Measurements from ENCODE around the gene OBP2A. TPM values are rescaled to one million over a fixed set of nuclear protein-coding genes. Genes with fewer than 3 reads are reported as not detected.

Gene OBP2A
- total and polyA plus RNA-seq, 2 donors (not counting 1 experiment from before 2014, with no cell fraction given): not detected

DNA sequence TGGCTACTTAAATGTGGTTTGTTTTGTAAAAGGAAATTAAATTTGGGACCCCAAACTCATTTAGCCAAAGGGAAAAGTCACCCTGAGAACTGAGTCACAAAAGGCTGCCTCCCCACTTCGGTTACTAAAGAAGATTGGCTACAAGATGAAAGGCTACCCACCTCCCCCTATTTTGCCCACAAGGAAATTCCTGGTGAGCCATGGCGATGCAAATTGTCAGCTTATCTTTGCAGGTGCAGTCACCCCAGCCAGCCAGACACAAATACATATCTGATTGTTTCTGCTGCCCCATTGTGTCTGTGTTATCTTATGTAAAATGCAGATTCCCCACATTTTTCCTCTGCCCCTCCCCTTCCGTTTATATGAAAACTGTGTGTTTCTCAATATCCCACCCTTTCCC lies 24.5 kb downstream of the OBP2A start:
- H3K27me3 Mint-ChIP-seq: peaks cover 8% of the 10 kb centered on the region
- Histone ChIP-seq H3K36me3 (replicated peaks in 1 of 2; ENCODE audit: control extremely low read depth in 1 of 2, control insufficient read depth in 1 of 2, extremely low read depth in 1 of 2, insufficient read depth in 2 of 2, low read length in 1 of 2) (no peaks in the 10 kb centered on the region), H3K27me3 (replicated peaks in 1 of 4; ENCODE audit: control extremely low read depth in 1 of 4, control insufficient read depth in 3 of 4, insufficient read depth in 4 of 4, low read length in 3 of 4) (peaks cover 0 to 2% (median 0%) of the 10 kb centered on the region in 4 experiments), H3K79me2 (ENCODE audit: control insufficient read depth, insufficient read depth, low read length) (no peaks in the 10 kb centered on the region), H3K4me1 (ENCODE audit: control insufficient read depth in 2 of 2, insufficient read depth in 2 of 2, low read length in 2 of 2) (no peaks in the 10 kb centered on the region), H3K4me3 (ENCODE audit: control extremely low read depth in 1 of 5, extremely low read depth in 1 of 5, insufficient read depth in 1 of 5, low read depth in 2 of 5, low read length in 4 of 5) (no peak overlapping the region), H3K9me3 (ENCODE audit: control extremely low read depth in 1 of 3, control insufficient read depth in 2 of 3, insufficient read depth in 1 of 3, low read length in 2 of 3) (peaks cover 0 to 4% (median 0%) of the 10 kb centered on the region in 3 donors), H2AFZ (ENCODE audit: insufficient read depth, low read depth, low read length, poor library complexity, severe bottlenecking) (no peak overlapping the region), H4K20me1 (ENCODE audit: control insufficient read depth, insufficient read depth, low read length, poor library complexity, severe bottlenecking) (no peaks in the 10 kb centered on the region), H3K4me2 (replicated peaks; ENCODE audit: low read depth, low read length, poor library complexity, severe bottlenecking) (no peak overlapping the region), H3K27ac (ENCODE audit: low read length in 2 of 2) (no peak overlapping the region), H3K9ac (ENCODE audit: low read length) (no peak overlapping the region)
- 72% methylated on average over 2 of the region's 3 CpGs for WGBS (ENCODE audit: insufficient coverage)
- ATAC-seq (ENCODE audit: low read depth) (no peak), DNase-seq (no peak)
- H3K4me1 Mint-ChIP-seq: no peaks in the 10 kb centered on the region
- intact Hi-C loops (cut with micrococcal nuclease): no loop called here
- H3K9me3 Mint-ChIP-seq (ENCODE audit: insufficient read depth): peaks cover 4% of the 10 kb centered on the region
- H3K27ac Mint-ChIP-seq: no peak overlapping the region
- ChIA-PET POLR2A (no interaction called here), CTCF (no interaction called here)
- no peak overlapping the region for H3K4me3 Mint-ChIP-seq
- TF ChIP-seq, protein P1, sequence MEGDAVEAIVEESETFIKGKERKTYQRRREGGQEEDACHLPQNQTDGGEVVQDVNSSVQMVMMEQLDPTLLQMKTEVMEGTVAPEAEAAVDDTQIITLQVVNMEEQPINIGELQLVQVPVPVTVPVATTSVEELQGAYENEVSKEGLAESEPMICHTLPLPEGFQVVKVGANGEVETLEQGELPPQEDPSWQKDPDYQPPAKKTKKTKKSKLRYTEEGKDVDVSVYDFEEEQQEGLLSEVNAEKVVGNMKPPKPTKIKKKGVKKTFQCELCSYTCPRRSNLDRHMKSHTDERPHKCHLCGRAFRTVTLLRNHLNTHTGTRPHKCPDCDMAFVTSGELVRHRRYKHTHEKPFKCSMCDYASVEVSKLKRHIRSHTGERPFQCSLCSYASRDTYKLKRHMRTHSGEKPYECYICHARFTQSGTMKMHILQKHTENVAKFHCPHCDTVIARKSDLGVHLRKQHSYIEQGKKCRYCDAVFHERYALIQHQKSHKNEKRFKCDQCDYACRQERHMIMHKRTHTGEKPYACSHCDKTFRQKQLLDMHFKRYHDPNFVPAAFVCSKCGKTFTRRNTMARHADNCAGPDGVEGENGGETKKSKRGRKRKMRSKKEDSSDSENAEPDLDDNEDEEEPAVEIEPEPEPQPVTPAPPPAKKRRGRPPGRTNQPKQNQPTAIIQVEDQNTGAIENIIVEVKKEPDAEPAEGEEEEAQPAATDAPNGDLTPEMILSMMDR (IDR thresholded peaks at IDR 0.05): no peak
- TF ChIP-seq EZH2 (IDR thresholded peaks at IDR 0.05; ENCODE audit: borderline replicate concordance, insufficient read depth, low read depth, low read length, poor library complexity, severe bottlenecking): no peak

DNA sequence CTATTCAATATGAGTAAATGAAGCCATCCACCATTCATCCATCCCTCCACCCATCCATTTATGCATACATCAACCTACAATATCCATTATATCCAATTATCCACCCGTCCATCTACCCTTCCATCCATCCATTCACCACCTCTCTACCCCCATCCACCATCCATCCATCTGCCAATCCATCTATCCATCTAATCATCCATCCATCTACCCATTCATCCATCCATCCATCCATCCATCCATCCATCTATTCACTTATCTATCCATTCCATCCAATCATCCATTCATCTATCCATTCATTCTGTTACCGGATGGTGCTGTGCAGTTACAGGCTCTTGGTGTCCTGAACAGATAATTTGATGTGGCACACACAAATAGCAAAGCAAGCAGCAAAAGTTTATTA lies 26.3 kb downstream of the OBP2A start:
- DNase-seq: no peak
- no peaks in the 10 kb centered on the region for H4K20me1 ChIP-seq (ENCODE audit: control insufficient read depth, insufficient read depth, low read length, poor library complexity, severe bottlenecking)
- WGBS (ENCODE audit: insufficient coverage): 91% methylated on average over 1 of the region's 2 CpGs

More for the DNA sequence above, 26.3 kb downstream of the OBP2A start:
- no peak overlapping the region for H3K4me3 ChIP-seq (ENCODE audit: control extremely low read depth in 1 of 5, extremely low read depth in 1 of 5, insufficient read depth in 1 of 5, low read depth in 2 of 5, low read length in 4 of 5)
- H3K27ac Mint-ChIP-seq: no peak overlapping the region
- no peaks in the 10 kb centered on the region for H3K27me3 ChIP-seq (replicated peaks in 1 of 4; ENCODE audit: control extremely low read depth in 1 of 4, control insufficient read depth in 3 of 4, insufficient read depth in 4 of 4, low read length in 3 of 4)
- CTCF ChIA-PET: interaction anchor here (0.6 kb wide), 1 partner anchor 562 kb away, joined by 3 read pairs; no protein-coding TSS in a partner anchor
- H3K79me2 ChIP-seq (ENCODE audit: control insufficient read depth, insufficient read depth, low read length): no peaks in the 10 kb centered on the region
- no peak for ATAC-seq (ENCODE audit: low read depth)
- H3K9me3 Mint-ChIP-seq (ENCODE audit: insufficient read depth): peaks cover 4% of the 10 kb centered on the region
- H3K4me2 ChIP-seq (replicated peaks; ENCODE audit: low read depth, low read length, poor library complexity, severe bottlenecking): no peak overlapping the region
- no peak overlapping the region for H3K27ac ChIP-seq (ENCODE audit: low read length in 2 of 2)
- no peaks in the 10 kb centered on the region for H3K4me1 ChIP-seq (ENCODE audit: control insufficient read depth in 2 of 2, insufficient read depth in 2 of 2, low read length in 2 of 2)
- H3K4me1 Mint-ChIP-seq: no peaks in the 10 kb centered on the region
- no peak overlapping the region for H3K9ac ChIP-seq (ENCODE audit: low read length)
- H3K27me3 Mint-ChIP-seq: peaks cover 4% of the 10 kb centered on the region
- H3K36me3 ChIP-seq (replicated peaks in 1 of 2; ENCODE audit: control extremely low read depth in 1 of 2, control insufficient read depth in 1 of 2, extremely low read depth in 1 of 2, insufficient read depth in 2 of 2, low read length in 1 of 2): no peaks in the 10 kb centered on the region
- peaks cover 0 to 4% (median 0%) of the 10 kb centered on the region in 3 donors for H3K9me3 ChIP-seq (ENCODE audit: control extremely low read depth in 1 of 3, control insufficient read depth in 2 of 3, insufficient read depth in 1 of 3, low read length in 2 of 3)
- no peak overlapping the region for H3K4me3 Mint-ChIP-seq
- TF ChIP-seq EZH2 (IDR thresholded peaks at IDR 0.05; ENCODE audit: borderline replicate concordance, insufficient read depth, low read depth, low read length, poor library complexity, severe bottlenecking): no peak
- TF ChIP-seq, protein P1 (IDR thresholded peaks at IDR 0.05): no peak
- POLR2A ChIA-PET: no interaction called here
- H2AFZ ChIP-seq (ENCODE audit: insufficient read depth, low read depth, low read length, poor library complexity, severe bottlenecking): no peak overlapping the region
- intact Hi-C loops (cut with micrococcal nuclease): no loop called here
